AG09319 (cell line): ENCODE data around the gene FMN2.

ENCODE experiments used
- DNase-seq: peaks from one replicate; pipeline ENCODE4 v3.0.0-alpha.2; 2010; ENCODE audit warnings: low read depth; ENCODE audit errors: extremely low read depth
- CTCF ChIP-seq: IDR thresholded peaks from 2 replicates; pipeline ENCODE4 v1.5.1; 2011; ENCODE audit warnings: low read depth, mild to moderate bottlenecking, inconsistent platforms, low read length, moderate library complexity

The FMN2 gene

GRCh38 chr1:240441669-240442068, 350.0 kb downstream of the FMN2 start:
- no peak for TF ChIP-seq CTCF
- no peak for DNase-seq

GRCh38 chr1:240445369-240445768, 353.7 kb downstream of the FMN2 start:
- DNase-seq = no peak
- TF ChIP-seq CTCF = no peak

- DNase-seq = no peak
These were observed 363.6 kb downstream of the FMN2 start for GRCh38 chr1:240455228-240455821.

GRCh38 chr1:240457203-240457602, 365.5 kb downstream of the FMN2 start:
- no peak for DNase-seq
- no peak for TF ChIP-seq CTCF

More at GRCh38 chr1:240455228-240455821, 363.6 kb downstream of the FMN2 start:
- peak; percentile 30 for TF ChIP-seq CTCF

- no peak for DNase-seq
- no peak for TF ChIP-seq CTCF
These were observed 370.6 kb downstream of the FMN2 start for GRCh38 chr1:240462277-240462676.

- DNase-seq = no peak
- no peak for TF ChIP-seq CTCF
These were observed 371.2 kb downstream of the FMN2 start for GRCh38 chr1:240462766-240463395.

- DNase-seq = no peak
- no peak for TF ChIP-seq CTCF
These were observed 372.4 kb downstream of the FMN2 start for GRCh38 chr1:240464099-240464498.
